Ovary (tissue), 3 donors: Measurements from ENCODE around the gene ABLIM2.

Source experiments
- POLR2A ChIP-seq: fragments of 450-650 bp; IDR thresholded peaks from one replicate; pipeline ENCODE4 v1.6.1; 2017; ENCODE audit warnings: antibody characterized with exemption, mild to moderate bottlenecking, moderate library complexity
- TF ChIP-seq, protein P1 (sequence below), 3 donors: fragments of 450-650 bp in 2 of 3; fragments of 200-600 bp in 1 of 3; IDR thresholded peaks; one replicate each; pipeline versions ENCODE4 v1.5.1 to v1.8.0; 2016 to 2022; ENCODE audit warnings: antibody characterized with exemption in 3 of 3, mild to moderate bottlenecking in 1 of 3
- donor health status: DM: no; HTN: no; CAD: no.

DNA sequence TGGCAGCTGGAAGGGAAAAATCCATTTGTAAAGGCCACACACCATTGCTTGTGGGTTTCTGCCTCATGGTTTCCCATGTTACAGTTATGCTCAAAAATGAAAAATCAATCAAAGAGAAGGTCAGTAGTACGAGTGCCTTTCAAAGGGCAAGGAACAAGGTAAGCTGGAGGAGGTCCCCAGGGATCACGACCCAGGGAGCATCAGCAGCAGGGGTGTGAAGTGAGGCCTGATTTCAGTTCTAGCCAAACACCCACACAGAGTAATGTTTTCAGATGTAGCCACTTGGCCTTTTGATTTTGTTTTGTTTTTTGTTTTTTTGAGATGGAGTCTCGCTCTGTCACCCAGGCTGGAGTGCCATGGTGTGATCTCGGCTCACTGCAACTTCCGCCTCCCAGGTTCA lies 149.5 kb downstream of the ABLIM2 start:
- TF ChIP-seq, protein P1, sequence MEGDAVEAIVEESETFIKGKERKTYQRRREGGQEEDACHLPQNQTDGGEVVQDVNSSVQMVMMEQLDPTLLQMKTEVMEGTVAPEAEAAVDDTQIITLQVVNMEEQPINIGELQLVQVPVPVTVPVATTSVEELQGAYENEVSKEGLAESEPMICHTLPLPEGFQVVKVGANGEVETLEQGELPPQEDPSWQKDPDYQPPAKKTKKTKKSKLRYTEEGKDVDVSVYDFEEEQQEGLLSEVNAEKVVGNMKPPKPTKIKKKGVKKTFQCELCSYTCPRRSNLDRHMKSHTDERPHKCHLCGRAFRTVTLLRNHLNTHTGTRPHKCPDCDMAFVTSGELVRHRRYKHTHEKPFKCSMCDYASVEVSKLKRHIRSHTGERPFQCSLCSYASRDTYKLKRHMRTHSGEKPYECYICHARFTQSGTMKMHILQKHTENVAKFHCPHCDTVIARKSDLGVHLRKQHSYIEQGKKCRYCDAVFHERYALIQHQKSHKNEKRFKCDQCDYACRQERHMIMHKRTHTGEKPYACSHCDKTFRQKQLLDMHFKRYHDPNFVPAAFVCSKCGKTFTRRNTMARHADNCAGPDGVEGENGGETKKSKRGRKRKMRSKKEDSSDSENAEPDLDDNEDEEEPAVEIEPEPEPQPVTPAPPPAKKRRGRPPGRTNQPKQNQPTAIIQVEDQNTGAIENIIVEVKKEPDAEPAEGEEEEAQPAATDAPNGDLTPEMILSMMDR (IDR thresholded peaks at IDR 0.05): no peak
- TF ChIP-seq POLR2A: no peak
